NCI-H524 treated with DMSO at 0.1 percent for 48 hours (cell line): Measurements from ENCODE around the gene MRPL49.

Source experiments
- DNase-seq: peaks from one replicate; lab custom pipeline; 2025; lab: John Stamatoyannopoulos, UW

MRPL49 gene

GRCh38 chr11:65121865-65122696 is at the start of gene MRPL49, which contains the start of gene FAU:
Gene MRPL49, plus strand, starts transcription at chr11:65122321. Its CDS starts 26 bp downstream, at chr11:65122347.
Gene FAU, minus strand, starts transcription at chr11:65122134. Its CDS starts 321 bp downstream, at chr11:65121813.
- DNase-seq, result peak; percentile 76

- no peak for DNase-seq
Observed at GRCh38 chr11:65072631-65072966, 49.5 kb upstream of the MRPL49 start.

GRCh38 chr11:65077451-65077850 is 44.7 kb upstream of the MRPL49 start:
- peak; percentile 16 for DNase-seq

GRCh38 chr11:65078151-65078550 is 44.0 kb upstream of the MRPL49 start:
- DNase-seq, result no peak

- DNase-seq, result no peak
Observed at GRCh38 chr11:65078786-65079342, 43.3 kb upstream of the MRPL49 start.

GRCh38 chr11:65083134-65083833 is 38.8 kb upstream of the MRPL49 start:
- no peak for DNase-seq

GRCh38 chr11:65083834-65084597 is 38.1 kb upstream of the MRPL49 start, which contains the start of the genes CDCA5 and ZFPL1:
Gene CDCA5, minus strand, starts transcription at chr11:65084040. Its CDS starts 62 bp downstream, at chr11:65083978.
Gene ZFPL1, plus strand, starts transcription at chr11:65084222. Its CDS starts 477 bp downstream, at chr11:65084699.
- DNase-seq, result peak; percentile 63

- no peak for DNase-seq
Observed at GRCh38 chr11:65084598-65085375, 37.3 kb upstream of the MRPL49 start.

- DNase-seq, result no peak
Observed at GRCh38 chr11:65085446-65085845, 36.7 kb upstream of the MRPL49 start.

- DNase-seq, result no peak
Observed at GRCh38 chr11:65086809-65087208, 35.3 kb upstream of the MRPL49 start.

- no peak for DNase-seq
Observed at GRCh38 chr11:65087216-65087615, 34.9 kb upstream of the MRPL49 start.

GRCh38 chr11:65087827-65088226 is 34.3 kb upstream of the MRPL49 start:
- no peak for DNase-seq

- DNase-seq, result no peak
Observed at GRCh38 chr11:65089621-65090020, 32.5 kb upstream of the MRPL49 start.

- DNase-seq, result no peak
Observed at GRCh38 chr11:65090628-65091027, 31.5 kb upstream of the MRPL49 start.

- DNase-seq, result no peak
Observed at GRCh38 chr11:65095427-65095826, 26.7 kb upstream of the MRPL49 start.

- peak; percentile 51 for DNase-seq
Observed at GRCh38 chr11:65095974-65096806, 25.9 kb upstream of the MRPL49 start, which contains the start of gene VPS51. Gene VPS51, plus strand, starts transcription at chr11:65096214. Its CDS starts 37 bp downstream, at chr11:65096251.

GRCh38 chr11:65096926-65097325 is 25.2 kb upstream of the MRPL49 start:
- DNase-seq, result no peak

GRCh38 chr11:65100674-65101350 is 21.3 kb upstream of the MRPL49 start:
- no peak for DNase-seq
